Measurements from ENCODE around the gene KCNV2. TPM values are rescaled to one million over a fixed set of nuclear protein-coding genes. Genes with fewer than 3 reads are reported as not detected.

KCNV2 gene
- polyA plus RNA-seq, 1 donor from 2014 or later: not detected

GRCh38 chr9:2767800-2768677 lies 50.7 kb downstream of the KCNV2 start:
- Histone ChIP-seq H4K20me1 (ENCODE audit: insufficient read depth) (no peaks in the 10 kb centered on the region), H2AFZ (ENCODE audit: low read depth, low read length) (no peak overlapping the region), H3K9ac (ENCODE audit: low read length) (no peak overlapping the region), H3F3A (ENCODE audit: insufficient read depth, low read length, poor library complexity, severe bottlenecking) (no peaks in the 10 kb centered on the region), H3K27me3 (ENCODE audit: insufficient read depth, low read depth, low read length) (no peaks in the 10 kb centered on the region), H3K4me2 (ENCODE audit: low read length) (no peak overlapping the region), H3K9me2 (ENCODE audit: insufficient read depth, low read length) (no peaks in the 10 kb centered on the region), H3K27ac (ENCODE audit: low read length) (no peak overlapping the region), H3K4me3 (ENCODE audit: low read length) (no peak overlapping the region), H3K36me3 (ENCODE audit: insufficient read depth, low read length) (no peaks in the 10 kb centered on the region), H3K9me3 (ENCODE audit: low read length) (no peaks in the 10 kb centered on the region), H3K79me2 (replicated peaks; ENCODE audit: insufficient read depth, low read length) (no peaks in the 10 kb centered on the region)
- TF ChIP-seq MXI1 (conservative IDR thresholded peaks at IDR 0.05; ENCODE audit: poor library complexity, severe bottlenecking) (no peak), RAD21 (conservative IDR thresholded peaks at IDR 0.05) (no peak), SMC3 (conservative IDR thresholded peaks at IDR 0.05; ENCODE audit: poor library complexity) (no peak), TAF1 (IDR thresholded peaks at IDR 0.05; ENCODE audit: low read depth) (no peak), POLR2AphosphoS5 (IDR thresholded peaks at IDR 0.05) (no peak), EZH2 (IDR thresholded peaks at IDR 0.05; ENCODE audit: borderline replicate concordance, insufficient read depth, low read length, poor library complexity, severe bottlenecking) (no peak)

GRCh38 chr9:2771087-2771486 lies 53.8 kb downstream of the KCNV2 start:
- peaks cover 3% of the 10 kb centered on the region for H3K9me3 ChIP-seq (ENCODE audit: low read length)
- no peak overlapping the region for H3K4me3 ChIP-seq (ENCODE audit: low read length)
- no peak overlapping the region for H3K4me2 ChIP-seq (ENCODE audit: low read length)
- H3K27me3 ChIP-seq (ENCODE audit: insufficient read depth, low read depth, low read length): no peaks in the 10 kb centered on the region
- no peak overlapping the region for H3K9ac ChIP-seq (ENCODE audit: low read length)
- peaks cover 4% of the 10 kb centered on the region for H3K36me3 ChIP-seq (ENCODE audit: insufficient read depth, low read length)
- H2AFZ ChIP-seq (ENCODE audit: low read depth, low read length): no peak overlapping the region
- no peaks in the 10 kb centered on the region for H4K20me1 ChIP-seq (ENCODE audit: insufficient read depth)
- no peaks in the 10 kb centered on the region for H3K9me2 ChIP-seq (ENCODE audit: insufficient read depth, low read length)
- H3F3A ChIP-seq (ENCODE audit: insufficient read depth, low read length, poor library complexity, severe bottlenecking): no peaks in the 10 kb centered on the region
- H3K27ac ChIP-seq (ENCODE audit: low read length): peak overlapping the region; percentile 51
- TF ChIP-seq POLR2AphosphoS5 (IDR thresholded peaks at IDR 0.05): no peak
- no peaks in the 10 kb centered on the region for H3K79me2 ChIP-seq (replicated peaks; ENCODE audit: insufficient read depth, low read length)

GRCh38 chr9:2771661-2772060 lies 54.4 kb downstream of the KCNV2 start:
- TF ChIP-seq EP300 (conservative IDR thresholded peaks at IDR 0.05; ENCODE audit: poor library complexity, severe bottlenecking): no peak
- no peak for TF ChIP-seq EZH2 (IDR thresholded peaks at IDR 0.05; ENCODE audit: borderline replicate concordance, insufficient read depth, low read length, poor library complexity, severe bottlenecking)
- no peak for TF ChIP-seq POLR2AphosphoS5 (IDR thresholded peaks at IDR 0.05)
- no peak for TF ChIP-seq TAF1 (IDR thresholded peaks at IDR 0.05; ENCODE audit: low read depth)
- TF ChIP-seq REST (IDR thresholded peaks at IDR 0.05; ENCODE audit: borderline replicate concordance): no peak
- H3K9me3 ChIP-seq (ENCODE audit: low read length): peaks cover 3% of the 10 kb centered on the region
- no peaks in the 10 kb centered on the region for H3F3A ChIP-seq (ENCODE audit: insufficient read depth, low read length, poor library complexity, severe bottlenecking)
- no peaks in the 10 kb centered on the region for H3K27me3 ChIP-seq (ENCODE audit: insufficient read depth, low read depth, low read length)
- H3K79me2 ChIP-seq (replicated peaks; ENCODE audit: insufficient read depth, low read length): no peaks in the 10 kb centered on the region
- H4K20me1 ChIP-seq (ENCODE audit: insufficient read depth): no peaks in the 10 kb centered on the region
- no peaks in the 10 kb centered on the region for H3K9me2 ChIP-seq (ENCODE audit: insufficient read depth, low read length)
- H3K4me2 ChIP-seq (ENCODE audit: low read length): no peak overlapping the region
- peaks cover 7% of the 10 kb centered on the region for H3K36me3 ChIP-seq (ENCODE audit: insufficient read depth, low read length)
- H3K27ac ChIP-seq (ENCODE audit: low read length): peak overlapping the region; percentile 51
- H3K4me3 ChIP-seq (ENCODE audit: low read length): no peak overlapping the region
- no peak overlapping the region for H2AFZ ChIP-seq (ENCODE audit: low read depth, low read length)
- no peak overlapping the region for H3K9ac ChIP-seq (ENCODE audit: low read length)
